ENCODE results near the gene ABCC10. TPM values are rescaled to one million over a fixed set of nuclear protein-coding genes. Genes with fewer than 3 reads are reported as not detected.

The ABCC10 gene
- total and polyA plus RNA-seq, 2 donors from 2014 or later = 12.0 to 30.2 TPM

- H3K4me1 ChIP-seq (ENCODE audit: control insufficient read depth in 2 of 3, insufficient read depth in 2 of 3, low read depth in 1 of 3, low read length in 3 of 3) = peaks cover 0 to 12% (median 10%) of the 10 kb centered on the region in 3 donors
- no peak overlapping the region for H3K27ac ChIP-seq (ENCODE audit: low read depth in 2 of 2, low read length in 2 of 2)
- H3K9ac ChIP-seq (ENCODE audit: low read length in 3 of 3) = no peak overlapping the region
- FAIRE-seq = no peak
- no peak overlapping the region for H3K4me3 ChIP-seq (ENCODE audit: low read length in 3 of 3)
- peak in 1 of 5 donors; percentile 17 for DNase-seq
- no peaks in the 10 kb centered on the region for H3K27me3 ChIP-seq (ENCODE audit: control insufficient read depth, insufficient read depth, low read length)
- TF ChIP-seq, protein P1, sequence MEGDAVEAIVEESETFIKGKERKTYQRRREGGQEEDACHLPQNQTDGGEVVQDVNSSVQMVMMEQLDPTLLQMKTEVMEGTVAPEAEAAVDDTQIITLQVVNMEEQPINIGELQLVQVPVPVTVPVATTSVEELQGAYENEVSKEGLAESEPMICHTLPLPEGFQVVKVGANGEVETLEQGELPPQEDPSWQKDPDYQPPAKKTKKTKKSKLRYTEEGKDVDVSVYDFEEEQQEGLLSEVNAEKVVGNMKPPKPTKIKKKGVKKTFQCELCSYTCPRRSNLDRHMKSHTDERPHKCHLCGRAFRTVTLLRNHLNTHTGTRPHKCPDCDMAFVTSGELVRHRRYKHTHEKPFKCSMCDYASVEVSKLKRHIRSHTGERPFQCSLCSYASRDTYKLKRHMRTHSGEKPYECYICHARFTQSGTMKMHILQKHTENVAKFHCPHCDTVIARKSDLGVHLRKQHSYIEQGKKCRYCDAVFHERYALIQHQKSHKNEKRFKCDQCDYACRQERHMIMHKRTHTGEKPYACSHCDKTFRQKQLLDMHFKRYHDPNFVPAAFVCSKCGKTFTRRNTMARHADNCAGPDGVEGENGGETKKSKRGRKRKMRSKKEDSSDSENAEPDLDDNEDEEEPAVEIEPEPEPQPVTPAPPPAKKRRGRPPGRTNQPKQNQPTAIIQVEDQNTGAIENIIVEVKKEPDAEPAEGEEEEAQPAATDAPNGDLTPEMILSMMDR (IDR thresholded peaks at IDR 0.05; ENCODE audit: borderline replicate concordance, extremely low read depth, insufficient read depth) = no peak
- H3K36me3 ChIP-seq (ENCODE audit: control insufficient read depth in 2 of 3, insufficient read depth in 3 of 3, low read length in 3 of 3) = peaks cover 0 to 26% (median 10%) of the 10 kb centered on the region in 3 donors
- intact Hi-C loops (cut with DNase I) = no loop called here
- H3K9me3 ChIP-seq (ENCODE audit: control insufficient read depth in 2 of 3, insufficient read depth in 1 of 3, low read length in 3 of 3) = no peaks in the 10 kb centered on the region
Observed at GRCh38 chr6:43437700-43438099, 10.4 kb downstream of the ABCC10 start.

GRCh38 chr6:43442935-43443334, 15.6 kb downstream of the ABCC10 start:
- intact Hi-C loops (cut with DNase I) = no loop called here
- Histone ChIP-seq H3K27me3 (ENCODE audit: control insufficient read depth, insufficient read depth, low read length) (no peaks in the 10 kb centered on the region), H3K9me3 (ENCODE audit: control insufficient read depth in 2 of 3, insufficient read depth in 1 of 3, low read length in 3 of 3) (no peaks in the 10 kb centered on the region), H3K4me3 (ENCODE audit: low read length in 3 of 3) (no peak overlapping the region), H3K36me3 (ENCODE audit: control insufficient read depth in 2 of 3, insufficient read depth in 3 of 3, low read length in 3 of 3) (peaks cover 0 to 55% (median 22%) of the 10 kb centered on the region in 3 donors), H3K27ac (ENCODE audit: low read depth in 2 of 2, low read length in 2 of 2) (no peak overlapping the region), H3K4me1 (ENCODE audit: control insufficient read depth in 2 of 3, insufficient read depth in 2 of 3, low read depth in 1 of 3, low read length in 3 of 3) (no peaks in the 10 kb centered on the region), H3K9ac (ENCODE audit: low read length in 3 of 3) (no peak overlapping the region)
- TF ChIP-seq, protein P1 (IDR thresholded peaks at IDR 0.05; ENCODE audit: borderline replicate concordance, extremely low read depth, insufficient read depth) = no peak
- DNase-seq (no peak), FAIRE-seq (no peak)

DNA sequence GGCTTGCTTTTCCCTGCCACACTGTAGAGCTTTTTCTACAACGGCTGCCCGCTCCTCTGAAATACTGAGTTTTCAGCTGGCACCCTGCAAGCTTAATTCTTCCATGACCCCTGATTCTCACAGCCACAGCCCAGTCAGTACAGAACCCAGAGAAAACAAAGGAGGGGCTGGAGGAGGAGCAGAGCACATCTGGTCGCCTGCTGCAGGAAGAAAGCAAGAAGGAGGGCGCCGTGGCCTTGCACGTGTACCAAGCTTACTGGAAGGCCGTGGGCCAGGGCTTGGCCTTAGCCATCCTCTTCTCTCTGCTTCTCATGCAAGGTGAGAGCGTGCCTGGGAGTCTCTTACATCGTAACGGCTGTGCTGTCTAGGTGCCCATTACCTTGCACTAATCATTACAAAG, 16.7 kb downstream of the ABCC10 start:
- Histone ChIP-seq H3K9me3 (ENCODE audit: control insufficient read depth in 2 of 3, insufficient read depth in 1 of 3, low read length in 3 of 3) (no peaks in the 10 kb centered on the region), H3K27me3 (ENCODE audit: control insufficient read depth, insufficient read depth, low read length) (no peaks in the 10 kb centered on the region), H3K4me3 (ENCODE audit: low read length in 3 of 3) (no peak overlapping the region), H3K36me3 (ENCODE audit: control insufficient read depth in 2 of 3, insufficient read depth in 3 of 3, low read length in 3 of 3) (peaks cover 0 to 60% (median 25%) of the 10 kb centered on the region in 3 donors), H3K9ac (ENCODE audit: low read length in 3 of 3) (no peak overlapping the region), H3K27ac (ENCODE audit: low read depth in 2 of 2, low read length in 2 of 2) (no peak overlapping the region), H3K4me1 (ENCODE audit: control insufficient read depth in 2 of 3, insufficient read depth in 2 of 3, low read depth in 1 of 3, low read length in 3 of 3) (no peaks in the 10 kb centered on the region)
- FAIRE-seq = no peak
- intact Hi-C loops (cut with DNase I) = no loop called here
- TF ChIP-seq, protein P1 (IDR thresholded peaks at IDR 0.05; ENCODE audit: borderline replicate concordance, extremely low read depth, insufficient read depth) = no peak
- no peak for DNase-seq

DNA sequence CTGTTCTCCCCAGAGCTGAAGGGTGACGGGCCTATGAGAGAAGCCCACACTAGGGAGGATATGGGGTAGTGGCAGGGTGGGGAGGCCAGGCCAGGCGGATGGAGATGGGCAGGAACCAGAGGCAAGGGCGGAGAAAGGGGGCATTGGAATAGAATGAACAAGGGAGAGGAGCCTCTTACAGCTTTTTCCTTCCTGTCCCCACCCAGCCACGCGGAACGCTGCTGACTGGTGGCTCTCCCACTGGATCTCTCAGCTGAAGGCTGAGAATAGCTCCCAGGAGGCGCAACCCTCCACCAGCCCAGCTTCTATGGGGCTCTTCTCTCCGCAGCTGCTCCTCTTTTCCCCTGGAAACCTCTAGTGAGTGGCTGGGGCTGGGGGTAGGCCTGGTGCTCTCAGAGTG, 17.2 kb downstream of the ABCC10 start:
- intact Hi-C loops (cut with DNase I) = no loop called here
- no peak overlapping the region for H3K9ac ChIP-seq (ENCODE audit: low read length in 3 of 3)
- H3K36me3 ChIP-seq (ENCODE audit: control insufficient read depth in 2 of 3, insufficient read depth in 3 of 3, low read length in 3 of 3) = peaks cover 0 to 65% (median 25%) of the 10 kb centered on the region in 3 donors
- no peaks in the 10 kb centered on the region for H3K27me3 ChIP-seq (ENCODE audit: control insufficient read depth, insufficient read depth, low read length)
- FAIRE-seq (no peak), DNase-seq (no peak)
- H3K9me3 ChIP-seq (ENCODE audit: control insufficient read depth in 2 of 3, insufficient read depth in 1 of 3, low read length in 3 of 3) = no peaks in the 10 kb centered on the region
- TF ChIP-seq, protein P1 (IDR thresholded peaks at IDR 0.05; ENCODE audit: borderline replicate concordance, extremely low read depth, insufficient read depth) = no peak
- H3K4me3 ChIP-seq (ENCODE audit: low read length in 3 of 3) = no peak overlapping the region
- no peaks in the 10 kb centered on the region for H3K4me1 ChIP-seq (ENCODE audit: control insufficient read depth in 2 of 3, insufficient read depth in 2 of 3, low read depth in 1 of 3, low read length in 3 of 3)
- no peak overlapping the region for H3K27ac ChIP-seq (ENCODE audit: low read depth in 2 of 2, low read length in 2 of 2)

All from kidney (tissue), 14 donors.